Osteoblast (primary cell): ENCODE measurements around the gene AP1M2. TPM values are rescaled to one million over a fixed set of nuclear protein-coding genes. Genes with fewer than 3 reads are reported as not detected.

ENCODE experiments used
- DNase-seq: peaks from one replicate; pipeline ENCODE4 v3.0.0; 2011; ENCODE audit warnings: low spot score, mixed read lengths; ENCODE audit not compliant: insufficient read length; ENCODE audit errors: missing footprints
- H2AFZ ChIP-seq: 2 replicates; pipeline ENCODE4 v1.6.0; 2011; ENCODE audit warnings: mild to moderate bottlenecking, low read length
- H3K27ac ChIP-seq: 2 replicates; pipeline ENCODE4 v1.5.1; 2011; ENCODE audit warnings: mild to moderate bottlenecking, low read depth, low read length, moderate library complexity
- H3K27me3 ChIP-seq: 2 replicates; pipeline ENCODE4 v1.6.0; 2012; ENCODE audit warnings: mild to moderate bottlenecking, control low read depth, inconsistent platforms, low read length, moderate library complexity; ENCODE audit not compliant: insufficient read depth
- H3K36me3 ChIP-seq: 2 replicates; pipeline ENCODE4 v1.5.1; 2011; ENCODE audit warnings: mild to moderate bottlenecking, low read length, control low read depth, moderate library complexity; ENCODE audit not compliant: insufficient read depth
- H3K4me1 ChIP-seq: 2 replicates; pipeline ENCODE4 v1.5.1; 2011; ENCODE audit warnings: mild to moderate bottlenecking, low read length, control low read depth, moderate library complexity; ENCODE audit not compliant: insufficient read depth
- H3K4me2 ChIP-seq: 2 replicates; pipeline ENCODE4 v1.6.0; 2011; ENCODE audit warnings: mild to moderate bottlenecking, low read length; ENCODE audit not compliant: insufficient read depth
- H3K4me3 ChIP-seq: fragments of 200-600 bp; sonication (generic); 3 replicates; pipeline ENCODE4 v1.5.1; 2012; ENCODE audit warnings: mild to moderate bottlenecking, low read length, inconsistent platforms; ENCODE audit not compliant: insufficient read depth
- H3K79me2 ChIP-seq: 2 replicates; pipeline ENCODE4 v1.6.0; 2012; ENCODE audit warnings: mild to moderate bottlenecking, low read length, control low read depth, inconsistent platforms; ENCODE audit not compliant: insufficient read depth
- H3K9me3 ChIP-seq: 2 replicates; pipeline ENCODE4 v1.5.1; 2011; ENCODE audit warnings: low read depth, low read length, control low read depth
- H4K20me1 ChIP-seq: 2 replicates; pipeline ENCODE4 v1.6.0; 2012; ENCODE audit warnings: mild to moderate bottlenecking, low read length, control low read depth; ENCODE audit not compliant: insufficient read depth
- CTCF ChIP-seq: IDR thresholded peaks from 2 replicates; pipeline ENCODE4 v1.5.1; 2011; ENCODE audit warnings: mild to moderate bottlenecking, low read depth, low read length, moderate library complexity; ENCODE audit errors: extremely low read depth
- total RNA-seq: library from RNA; depleted of rRNA; stranded (reverse); fragments of >200 nt; gene quantifications from 2 replicates; pipeline ENCODE4 v1.2.3, GENCODE V29; 2012

AP1M2 gene
- total RNA-seq, 1 donor = 0.72 TPM

GRCh38 chr19:10621966-10622365 is 34.9 kb upstream of the AP1M2 start:
- H3K4me1 ChIP-seq = peaks cover 25% of the 10 kb centered on the region

GRCh38 chr19:10620786-10621185 is 33.7 kb upstream of the AP1M2 start:
- Histone ChIP-seq H3K4me2 (no peak overlapping the region), H3K4me3 (no peak overlapping the region), H3K36me3 (no peaks in the 10 kb centered on the region), H3K9me3 (no peaks in the 10 kb centered on the region), H3K27ac (no peak overlapping the region), H4K20me1 (no peaks in the 10 kb centered on the region), H3K79me2 (peaks cover 10% of the 10 kb centered on the region), H2AFZ (no peak overlapping the region), H3K27me3 (no peaks in the 10 kb centered on the region), H3K4me1 (peaks cover 21% of the 10 kb centered on the region)
- no peak for TF ChIP-seq CTCF
- DNase-seq = no peak

More at GRCh38 chr19:10621966-10622365, 34.9 kb upstream of the AP1M2 start:
- Histone ChIP-seq H3K27ac (no peak overlapping the region), H3K9me3 (no peaks in the 10 kb centered on the region), H3K27me3 (no peaks in the 10 kb centered on the region), H4K20me1 (no peaks in the 10 kb centered on the region), H3K79me2 (peaks cover 12% of the 10 kb centered on the region), H3K4me2 (no peak overlapping the region), H3K36me3 (no peaks in the 10 kb centered on the region), H3K4me3 (no peak overlapping the region), H2AFZ (no peak overlapping the region)
- TF ChIP-seq CTCF = no peak
- DNase-seq = peak; percentile 48

- no peak overlapping the region for H2AFZ ChIP-seq
- H3K27me3 ChIP-seq = no peaks in the 10 kb centered on the region
- H3K4me2 ChIP-seq = no peak overlapping the region
- TF ChIP-seq CTCF = no peak
- no peak overlapping the region for H3K4me3 ChIP-seq
- H4K20me1 ChIP-seq = no peaks in the 10 kb centered on the region
- H3K4me1 ChIP-seq = peaks cover 13% of the 10 kb centered on the region
- DNase-seq = no peak
- H3K9me3 ChIP-seq = no peaks in the 10 kb centered on the region
- no peaks in the 10 kb centered on the region for H3K36me3 ChIP-seq
- peaks cover 12% of the 10 kb centered on the region for H3K79me2 ChIP-seq
- H3K27ac ChIP-seq = no peak overlapping the region
These were observed 31.7 kb upstream of the AP1M2 start for GRCh38 chr19:10618846-10619245.

GRCh38 chr19:10617409-10618121 is 30.5 kb upstream of the AP1M2 start:
- H3K36me3 ChIP-seq = no peaks in the 10 kb centered on the region
- peaks cover 16% of the 10 kb centered on the region for H3K4me1 ChIP-seq
- H3K4me2 ChIP-seq = peak overlapping the region; percentile 40
- TF ChIP-seq CTCF = no peak
- H3K27me3 ChIP-seq = no peaks in the 10 kb centered on the region
- H4K20me1 ChIP-seq = no peaks in the 10 kb centered on the region
- H3K9me3 ChIP-seq = no peaks in the 10 kb centered on the region
- H3K27ac ChIP-seq = peak overlapping the region; percentile 54
- H3K79me2 ChIP-seq = peaks cover 19% of the 10 kb centered on the region
- no peak overlapping the region for H3K4me3 ChIP-seq
- peak; percentile 91 for DNase-seq
- no peak overlapping the region for H2AFZ ChIP-seq
